ENCODE measurements around the gene RPS26.

RPS26 gene

GRCh38 chr12:56014205-56014604 is 27.5 kb upstream of the RPS26 start:
- H3K4me3 ChIP-seq, result no peak overlapping the region
- DNase-seq, result no peak
- H3K27ac ChIP-seq, result no peak overlapping the region
- no peak for TF ChIP-seq CTCF (IDR thresholded peaks at IDR 0.05)
- intact Hi-C loops (cut with DNase I; ENCODE audit: low total_unique reads), result no loop called here
- no peaks in the 10 kb centered on the region for H3K9me3 ChIP-seq
- H3K36me3 ChIP-seq, result peaks cover 5 to 28% (median 6%) of the 10 kb centered on the region in 3 donors
- no peaks in the 10 kb centered on the region for H3K4me1 ChIP-seq
- H3K27me3 ChIP-seq, result no peaks in the 10 kb centered on the region

GRCh38 chr12:56017181-56017580 is 24.5 kb upstream of the RPS26 start:
- Histone ChIP-seq H3K27ac (no peak overlapping the region), H3K27me3 (no peaks in the 10 kb centered on the region), H3K9me3 (no peaks in the 10 kb centered on the region), H3K4me3 (no peak overlapping the region), H3K4me1 (peaks cover 0 to 20% (median 11%) of the 10 kb centered on the region in 4 donors), H3K36me3 (peaks cover 6 to 31% (median 9%) of the 10 kb centered on the region in 3 donors)
- intact Hi-C loops (cut with DNase I; ENCODE audit: low total_unique reads), result no loop called here
- no peak for TF ChIP-seq CTCF (IDR thresholded peaks at IDR 0.05)
- DNase-seq, result no peak

GRCh38 chr12:56018356-56018755 is 23.4 kb upstream of the RPS26 start:
- intact Hi-C loops (cut with DNase I; ENCODE audit: low total_unique reads), result no loop called here
- H3K27me3 ChIP-seq, result no peaks in the 10 kb centered on the region
- no peaks in the 10 kb centered on the region for H3K9me3 ChIP-seq
- H3K4me3 ChIP-seq, result no peak overlapping the region
- no peak overlapping the region for H3K27ac ChIP-seq
- peaks cover 6 to 31% (median 9%) of the 10 kb centered on the region in 3 donors for H3K36me3 ChIP-seq
- no peak for TF ChIP-seq CTCF (IDR thresholded peaks at IDR 0.05)
- no peak for DNase-seq
- H3K4me1 ChIP-seq, result peaks cover 0 to 20% (median 13%) of the 10 kb centered on the region in 4 donors

GRCh38 chr12:56020423-56021184 is 21.1 kb upstream of the RPS26 start, which contains the start of gene IKZF4:
Gene IKZF4 (plus strand): TSS chr12:56021043. CDS start chr12:56021494, 451 bp downstream.
- TF ChIP-seq CTCF (IDR thresholded peaks at IDR 0.05), result no peak
- DNase-seq, result no peak

GRCh38 chr12:56021889-56022497 is 19.7 kb upstream of the RPS26 start:
- H3K27me3 ChIP-seq, result no peaks in the 10 kb centered on the region
- H3K9me3 ChIP-seq, result no peaks in the 10 kb centered on the region
- intact Hi-C loops (cut with DNase I; ENCODE audit: low total_unique reads), result no loop called here
- TF ChIP-seq CTCF (IDR thresholded peaks at IDR 0.05), result no peak
- H3K4me1 ChIP-seq, result peaks cover 0 to 20% (median 13%) of the 10 kb centered on the region in 4 donors
- H3K36me3 ChIP-seq, result peaks cover 14 to 41% (median 21%) of the 10 kb centered on the region in 3 donors
- no peak overlapping the region for H3K27ac ChIP-seq
- H3K4me3 ChIP-seq, result peak overlapping the region in 1 of 2 donors; percentile 35
- no peak for DNase-seq

More at GRCh38 chr12:56020423-56021184, 21.1 kb upstream of the RPS26 start, which contains the start of gene IKZF4:
- Histone ChIP-seq H3K4me3 (peak within 1 kb of the TSS; percentile 29 to 35), H3K9me3 (no peaks in the 10 kb centered on the region), H3K27ac (peak within 1 kb of the TSS; percentile 57 to 62), H3K36me3 (peaks cover 14 to 33% (median 16%) of the 10 kb centered on the region in 3 donors), H3K4me1 (peaks cover 0 to 20% (median 13%) of the 10 kb centered on the region in 4 donors), H3K27me3 (no peaks in the 10 kb centered on the region)
- intact Hi-C loops (cut with DNase I; ENCODE audit: low total_unique reads), result no loop called here
